Astrocyte (in vitro differentiated cells and primary cell): ENCODE data around the gene PER2.

Experiments used
- CTCF ChIP-seq: IDR thresholded peaks from 2 replicates; pipeline ENCODE4 v1.5.1; 2011; ENCODE audit warnings: low read depth, mild to moderate bottlenecking, inconsistent platforms, low read length, moderate library complexity; ENCODE audit not compliant: insufficient read depth
- EZH2 ChIP-seq: IDR thresholded peaks from 2 replicates; pipeline ENCODE4 v1.6.1; 2012; ENCODE audit warnings: mild to moderate bottlenecking, low read length, inconsistent platforms; ENCODE audit not compliant: insufficient read depth

- TF ChIP-seq EZH2 (no peak), CTCF (no peak)
Observed at GRCh38 chr2:238325694-238326093, 37.3 kb upstream of the PER2 start.
